Activated CD8-positive, alpha-beta T cell treated with anti-CD3 and anti-CD28 coated beads for 36 hours (primary cell): ENCODE data around the gene MATR3. TPM values are rescaled to one million over a fixed set of nuclear protein-coding genes. Genes with fewer than 3 reads are reported as not detected.

ENCODE experiments used
- ATAC-seq: fragments of 200-7000 bp; cut with Tn5 transposase; one replicate; pipeline ENCODE4 v1.10.0; 2021; ENCODE audit warnings: mild to moderate bottlenecking, moderate library complexity
- CTCF ChIA-PET: fragments of 350-600 bp; sonication (Branson Sonifier 250); formaldehyde crosslinking; loops from one replicate; lab custom pipeline; 2021; ENCODE audit warnings: antibody characterized with exemption; lab: Charles Lee
- POLR2A ChIA-PET: fragments of 350-600 bp; sonication (Branson Sonifier 250); formaldehyde crosslinking; loops from one replicate; lab custom pipeline; 2021; ENCODE audit warnings: antibody characterized with exemption; lab: Charles Lee
- DNase-seq: peaks from one replicate; pipeline ENCODE4 v3.0.0-alpha.2; 2020
- H3K27ac Mint-ChIP-seq: one replicate; pipeline ENCODE4 v1.8.0; 2021; ENCODE audit warnings: mild to moderate bottlenecking, mixed read lengths
- H3K27me3 Mint-ChIP-seq: one replicate; pipeline ENCODE4 v1.8.0; 2021; ENCODE audit warnings: mixed read lengths
- H3K36me3 Mint-ChIP-seq: one replicate; pipeline ENCODE4 v1.8.0; 2021; ENCODE audit warnings: low read depth, mixed read lengths
- H3K4me1 Mint-ChIP-seq: one replicate; pipeline ENCODE4 v1.8.0; 2021; ENCODE audit warnings: low read depth, mixed read lengths
- H3K4me3 Mint-ChIP-seq: one replicate; pipeline ENCODE4 v1.8.0; 2021; ENCODE audit warnings: mild to moderate bottlenecking, moderate library complexity, mixed read lengths
- H3K9me3 Mint-ChIP-seq: one replicate; pipeline ENCODE4 v1.8.0; 2021; ENCODE audit warnings: mixed read lengths
- CTCF ChIP-seq: fragments of 200-600 bp; IDR thresholded peaks from one replicate; pipeline ENCODE4 v1.8.0; 2022; ENCODE audit warnings: antibody characterized with exemption, mild to moderate bottlenecking
- intact Hi-C: fragments of 100-400 bp; cut with micrococcal nuclease; formaldehyde crosslinking; loops from one replicate; pipeline ENCODE4 v1.10.0; 2022
- total RNA-seq, 2 experiments: library from RNA; stranded (reverse); gene quantifications; one replicate each; pipeline ENCODE4 v1.2.3, GENCODE V29; 2021

MATR3 gene
- total RNA-seq, 2 experiments from 2014 or later = 181 to 209 TPM

GRCh38 chr5:139340051-139340450 is 46.5 kb downstream of the MATR3 start:
- ChIA-PET CTCF (interaction anchor here (0.7 to 1.1 kb wide), 2 partner anchors 35 to 63 kb away, joined by 3 read pairs; no protein-coding TSS in a partner anchor), POLR2A (interaction anchor here (0.9 to 4.1 kb wide), 4 partner anchors 26 to 64 kb away, joined by 3 to 49 read pairs (median 8); partner anchors contain the start of gene MZB1)
- peaks cover 17% of the 10 kb centered on the region for H3K36me3 Mint-ChIP-seq
- H3K4me3 Mint-ChIP-seq = no peak overlapping the region
- H3K27ac Mint-ChIP-seq = no peak overlapping the region
- DNase-seq (no peak), ATAC-seq (no peak)
- intact Hi-C loops = loop anchor here (2.0 to 5.0 kb wide), 2 partner anchors 43 to 52 kb away; no protein-coding TSS in a partner anchor
- no peak for TF ChIP-seq CTCF
- no peaks in the 10 kb centered on the region for H3K27me3 Mint-ChIP-seq
- H3K9me3 Mint-ChIP-seq = no peaks in the 10 kb centered on the region
- peaks cover 43% of the 10 kb centered on the region for H3K4me1 Mint-ChIP-seq

GRCh38 chr5:139341187-139341688 is 47.7 kb downstream of the MATR3 start:
- POLR2A ChIA-PET = interaction anchor here (1.0 to 4.1 kb wide), 18 partner anchors 9 to 220 kb away, joined by 3 to 49 read pairs (median 6); partner anchors contain the start of genes MATR3, MZB1, SPATA24 and UBE2D2
- no peaks in the 10 kb centered on the region for H3K27me3 Mint-ChIP-seq
- peaks cover 21% of the 10 kb centered on the region for H3K36me3 Mint-ChIP-seq
- no peaks in the 10 kb centered on the region for H3K9me3 Mint-ChIP-seq
- H3K27ac Mint-ChIP-seq = peak overlapping the region; percentile 95
- peak; percentile 70 for TF ChIP-seq CTCF
- ATAC-seq (peak; percentile 35), DNase-seq (no peak)
- peaks cover 39% of the 10 kb centered on the region for H3K4me1 Mint-ChIP-seq
- CTCF ChIA-PET = interaction anchor here (0.9 to 2.2 kb wide), 12 partner anchors 8 to 74 kb away, joined by 3 to 15 read pairs (median 6); partner anchors contain the start of gene MZB1
- intact Hi-C loops = loop anchor here (2.0 to 5.0 kb wide), 2 partner anchors 44 to 51 kb away; no protein-coding TSS in a partner anchor
- peak overlapping the region; percentile 89 for H3K4me3 Mint-ChIP-seq

GRCh38 chr5:139341689-139342422 is 48.3 kb downstream of the MATR3 start, which contains the start of gene PAIP2:
PAIP2 (plus strand) TSS chr5:139341854; CDS start chr5:139363785, 21,931 bp downstream.
- peak; percentile 90 for ATAC-seq
- peaks cover 39% of the 10 kb centered on the region for H3K4me1 Mint-ChIP-seq
- POLR2A ChIA-PET = interaction anchor here (0.8 to 4.1 kb wide), 28 partner anchors 9 to 799 kb away, joined by 3 to 49 read pairs (median 5); partner anchors contain the start of genes ETF1, MATR3, MZB1 and PROB1
- H3K9me3 Mint-ChIP-seq = no peaks in the 10 kb centered on the region
- CTCF ChIA-PET = interaction anchor here (0.6 to 2.2 kb wide), 18 partner anchors 9 to 73 kb away, joined by 3 to 15 read pairs (median 4); partner anchors contain the start of genes MATR3, MZB1 and PROB1
- peak within 1 kb of the TSS; percentile 95 for H3K27ac Mint-ChIP-seq
- H3K27me3 Mint-ChIP-seq = no peaks in the 10 kb centered on the region
- intact Hi-C loops = loop anchor here (2.0 to 5.0 kb wide), 2 partner anchors 45 to 50 kb away; no protein-coding TSS in a partner anchor
- peak; percentile 99 for DNase-seq
- H3K36me3 Mint-ChIP-seq = peaks cover 24% of the 10 kb centered on the region
- peak within 1 kb of the TSS; percentile 89 for H3K4me3 Mint-ChIP-seq
- TF ChIP-seq CTCF = no peak

GRCh38 chr5:139342423-139342723 is 48.8 kb downstream of the MATR3 start:
- TF ChIP-seq CTCF = no peak
- intact Hi-C loops = loop anchor here (5.0 kb wide), 1 partner anchor 50 kb away; no protein-coding TSS in a partner anchor
- H3K27me3 Mint-ChIP-seq = no peaks in the 10 kb centered on the region
- DNase-seq (no peak), ATAC-seq (no peak)
- H3K27ac Mint-ChIP-seq = peak overlapping the region; percentile 95
- H3K9me3 Mint-ChIP-seq = no peaks in the 10 kb centered on the region
- H3K36me3 Mint-ChIP-seq = peaks cover 26% of the 10 kb centered on the region
- peak overlapping the region; percentile 89 for H3K4me3 Mint-ChIP-seq
- CTCF ChIA-PET = interaction anchor here (0.6 to 2.2 kb wide), 18 partner anchors 9 to 73 kb away, joined by 3 to 15 read pairs (median 4); partner anchors contain the start of genes MATR3, MZB1 and PROB1
- H3K4me1 Mint-ChIP-seq = peaks cover 42% of the 10 kb centered on the region
- POLR2A ChIA-PET = interaction anchor here (0.8 to 4.1 kb wide), 25 partner anchors 9 to 800 kb away, joined by 3 to 49 read pairs (median 5); partner anchors contain the start of genes ETF1, MATR3, MZB1 and PROB1
